HFF-Myc (cell line): ENCODE measurements around the gene IL24.

Experiments used
- DNase-seq: peaks from one replicate; pipeline ENCODE4 v3.0.0-alpha.2; 2011; ENCODE audit warnings: low read depth; ENCODE audit errors: extremely low read depth
- H3K4me3 ChIP-seq: replicated peaks from 2 replicates; pipeline ENCODE4 v1.5.1; 2011; ENCODE audit warnings: low read depth, mild to moderate bottlenecking, control low read depth, low read length
- CTCF ChIP-seq: IDR thresholded peaks from 2 replicates; pipeline ENCODE4 v1.5.1; 2012; ENCODE audit warnings: mild to moderate bottlenecking, low read depth, low read length, control low read depth; ENCODE audit errors: missing control alignments

The IL24 gene

GRCh38 chr1:206935491-206936067 lies 38.3 kb downstream of the IL24 start:
- TF ChIP-seq CTCF: peak; percentile 73
- DNase-seq: no peak
- H3K4me3 ChIP-seq: no peak overlapping the region

- no peak for DNase-seq
- H3K4me3 ChIP-seq: no peak overlapping the region
- TF ChIP-seq CTCF: no peak
Observed at GRCh38 chr1:206937425-206937824, 40.2 kb downstream of the IL24 start.

- no peak for TF ChIP-seq CTCF
- no peak for DNase-seq
Observed at GRCh38 chr1:206939131-206939530, 41.9 kb downstream of the IL24 start.

GRCh38 chr1:206939841-206940587 lies 42.8 kb downstream of the IL24 start:
- no peak for DNase-seq

More at GRCh38 chr1:206939131-206939530, 41.9 kb downstream of the IL24 start:
- no peak overlapping the region for H3K4me3 ChIP-seq

GRCh38 chr1:206940588-206940936 lies 43.3 kb downstream of the IL24 start:
- DNase-seq: no peak
- TF ChIP-seq CTCF: no peak
- H3K4me3 ChIP-seq: no peak overlapping the region

More at GRCh38 chr1:206939841-206940587, 42.8 kb downstream of the IL24 start:
- TF ChIP-seq CTCF: no peak
- H3K4me3 ChIP-seq: no peak overlapping the region

GRCh38 chr1:206941766-206942418 lies 44.6 kb downstream of the IL24 start:
- TF ChIP-seq CTCF: no peak
- no peak overlapping the region for H3K4me3 ChIP-seq
- no peak for DNase-seq
